HUES6 (cell line): ENCODE results near the gene ARID3B.
A peak's percentile ranks its signal among the peaks of the same experiment; 100 is the strongest.

Source experiments
- H3K27ac ChIP-seq: 2 replicates; pipeline ENCODE4 v1.7.0; 2013; ENCODE audit warnings: low read depth, mild to moderate bottlenecking, low read length, inconsistent platforms
- H3K27me3 ChIP-seq: 2 replicates; pipeline ENCODE4 v1.6.1; 2013; ENCODE audit warnings: low read length; ENCODE audit not compliant: control insufficient read depth, insufficient read depth
- H3K36me3 ChIP-seq: 2 replicates; pipeline ENCODE4 v1.6.1; 2013; ENCODE audit warnings: low read length; ENCODE audit not compliant: control insufficient read depth, insufficient read depth
- H3K4me1 ChIP-seq: 2 replicates; pipeline ENCODE4 v1.6.1; 2013; ENCODE audit warnings: low read length; ENCODE audit not compliant: control insufficient read depth, insufficient read depth
- H3K4me3 ChIP-seq: 2 replicates; pipeline ENCODE4 v1.5.1; 2013; ENCODE audit warnings: low read depth, low read length
- H3K9ac ChIP-seq: one replicate; pipeline ENCODE4 v1.6.1; 2013; ENCODE audit warnings: mild to moderate bottlenecking, low read length
- H3K9me3 ChIP-seq: 2 replicates; pipeline ENCODE4 v1.6.1; 2013; ENCODE audit warnings: low read depth, low read length; ENCODE audit not compliant: control insufficient read depth, insufficient read depth

The ARID3B gene

GRCh38 chr15:74630284-74631086, 89.5 kb downstream of the ARID3B start:
- Histone ChIP-seq H3K9ac (no peak overlapping the region), H3K9me3 (no peaks in the 10 kb centered on the region), H3K36me3 (peaks cover 96% of the 10 kb centered on the region), H3K27ac (no peak overlapping the region), H3K4me1 (no peaks in the 10 kb centered on the region), H3K27me3 (no peaks in the 10 kb centered on the region), H3K4me3 (no peak overlapping the region)

- Histone ChIP-seq H3K27me3 (no peaks in the 10 kb centered on the region), H3K4me1 (no peaks in the 10 kb centered on the region), H3K9me3 (no peaks in the 10 kb centered on the region), H3K4me3 (no peak overlapping the region), H3K36me3 (peaks cover 94% of the 10 kb centered on the region), H3K27ac (no peak overlapping the region), H3K9ac (no peak overlapping the region)
Measured at GRCh38 chr15:74631087-74631385, 90.0 kb downstream of the ARID3B start.

- H3K36me3 ChIP-seq, result peaks cover 94% of the 10 kb centered on the region
- no peak overlapping the region for H3K9ac ChIP-seq
Measured at GRCh38 chr15:74631408-74631807, 90.4 kb downstream of the ARID3B start.

GRCh38 chr15:74631935-74632560, 91.0 kb downstream of the ARID3B start:
- Histone ChIP-seq H3K27me3 (no peaks in the 10 kb centered on the region), H3K27ac (no peak overlapping the region), H3K4me1 (no peaks in the 10 kb centered on the region), H3K4me3 (no peak overlapping the region), H3K9me3 (no peaks in the 10 kb centered on the region), H3K9ac (no peak overlapping the region), H3K36me3 (peaks cover 94% of the 10 kb centered on the region)

More at GRCh38 chr15:74631408-74631807, 90.4 kb downstream of the ARID3B start:
- Histone ChIP-seq H3K4me3 (no peak overlapping the region), H3K4me1 (no peaks in the 10 kb centered on the region), H3K27ac (no peak overlapping the region), H3K9me3 (no peaks in the 10 kb centered on the region), H3K27me3 (no peaks in the 10 kb centered on the region)

- Histone ChIP-seq H3K36me3 (peaks cover 93% of the 10 kb centered on the region), H3K4me1 (no peaks in the 10 kb centered on the region), H3K27me3 (no peaks in the 10 kb centered on the region), H3K4me3 (no peak overlapping the region), H3K9ac (no peak overlapping the region), H3K27ac (no peak overlapping the region), H3K9me3 (no peaks in the 10 kb centered on the region)
Measured at GRCh38 chr15:74632601-74633000, 91.6 kb downstream of the ARID3B start.

- no peak overlapping the region for H3K27ac ChIP-seq
- no peaks in the 10 kb centered on the region for H3K4me1 ChIP-seq
- H3K4me3 ChIP-seq, result no peak overlapping the region
- H3K9ac ChIP-seq, result no peak overlapping the region
- H3K9me3 ChIP-seq, result no peaks in the 10 kb centered on the region
- peaks cover 86% of the 10 kb centered on the region for H3K36me3 ChIP-seq
- H3K27me3 ChIP-seq, result no peaks in the 10 kb centered on the region
Measured at GRCh38 chr15:74633781-74634180, 92.8 kb downstream of the ARID3B start.

- Histone ChIP-seq H3K27ac (no peak overlapping the region), H3K4me3 (no peak overlapping the region), H3K36me3 (peaks cover 86% of the 10 kb centered on the region), H3K4me1 (no peaks in the 10 kb centered on the region), H3K9me3 (no peaks in the 10 kb centered on the region), H3K9ac (no peak overlapping the region), H3K27me3 (no peaks in the 10 kb centered on the region)
Measured at GRCh38 chr15:74635228-74635627, 94.2 kb downstream of the ARID3B start.

- Histone ChIP-seq H3K36me3 (peaks cover 74% of the 10 kb centered on the region), H3K4me3 (no peak overlapping the region), H3K27me3 (no peaks in the 10 kb centered on the region), H3K4me1 (peaks cover under 1% of the 10 kb centered on the region; the same call in 1 of the 2 replicates), H3K27ac (no peak overlapping the region), H3K9ac (no peak overlapping the region), H3K9me3 (no peaks in the 10 kb centered on the region)
Measured at GRCh38 chr15:74636984-74637383, 96.0 kb downstream of the ARID3B start.

- Histone ChIP-seq H3K27me3 (no peaks in the 10 kb centered on the region), H3K4me1 (peaks cover 20% of the 10 kb centered on the region), H3K4me3 (no peak overlapping the region), H3K9me3 (no peaks in the 10 kb centered on the region), H3K9ac (no peak overlapping the region), H3K27ac (no peak overlapping the region), H3K36me3 (peaks cover 38% of the 10 kb centered on the region)
Measured at GRCh38 chr15:74641151-74641550, 100.1 kb downstream of the ARID3B start.

- Histone ChIP-seq H3K27me3 (no peaks in the 10 kb centered on the region), H3K9ac (peak overlapping the region; percentile 1), H3K36me3 (peaks cover 26% of the 10 kb centered on the region), H3K4me1 (peaks cover 20% of the 10 kb centered on the region), H3K9me3 (no peaks in the 10 kb centered on the region), H3K27ac (0 out of 2 replicates have a peak overlapping the region, but pooled peaks have one; percentile 7), H3K4me3 (no peak overlapping the region)
Measured at GRCh38 chr15:74642348-74642733, 101.3 kb downstream of the ARID3B start.
